H9 (cell line): ENCODE results near the gene SEMA4A. TPM values are rescaled to one million over a fixed set of nuclear protein-coding genes. Genes with fewer than 3 reads are reported as not detected.

Experiments used
- DNase-seq: peaks from one replicate; pipeline ENCODE4 v3.0.0-alpha.2; 2017
- H2AFZ ChIP-seq: one replicate; pipeline ENCODE4 v1.6.1; 2013; ENCODE audit warnings: mild to moderate bottlenecking, low read length, control low read depth, moderate library complexity
- H2AK5ac ChIP-seq: 2 replicates; pipeline ENCODE4 v1.6.1; 2013; ENCODE audit warnings: low read length, control low read depth, mixed read lengths; ENCODE audit not compliant: insufficient read length
- H2BK120ac ChIP-seq: one replicate; pipeline ENCODE4 v1.6.1; 2013; ENCODE audit warnings: low read depth, mild to moderate bottlenecking, low read length, control low read depth, inconsistent platforms; ENCODE audit not compliant: poor library complexity, severe bottlenecking
- H2BK12ac ChIP-seq: 2 replicates; pipeline ENCODE4 v1.6.1; 2013; ENCODE audit warnings: low read length, control low read depth, mixed read lengths, low read depth; ENCODE audit not compliant: insufficient read length
- H2BK15ac ChIP-seq: 2 replicates; pipeline ENCODE4 v1.6.1; 2013; ENCODE audit warnings: low read depth, low read length, control low read depth
- H2BK20ac ChIP-seq: one replicate; pipeline ENCODE4 v1.6.1; 2013; ENCODE audit warnings: low read depth, mild to moderate bottlenecking, low read length, control low read depth, inconsistent platforms; ENCODE audit not compliant: poor library complexity, severe bottlenecking
- H2BK5ac ChIP-seq: 2 replicates; pipeline ENCODE4 v1.6.1; 2013; ENCODE audit warnings: low read length, control low read depth, mixed read lengths; ENCODE audit not compliant: insufficient read length
- H3K14ac ChIP-seq: 2 replicates; pipeline ENCODE4 v1.6.1; 2013; ENCODE audit warnings: low read length, control low read depth; ENCODE audit not compliant: insufficient read depth
- H3K18ac ChIP-seq: 2 replicates; pipeline ENCODE4 v1.6.1; 2013; ENCODE audit warnings: low read depth, mild to moderate bottlenecking, mixed read lengths, low read length, control low read depth; ENCODE audit not compliant: insufficient read length
- H3K23ac ChIP-seq: 2 replicates; pipeline ENCODE4 v1.6.1; 2013; ENCODE audit warnings: low read length, control low read depth, mixed read lengths, low read depth; ENCODE audit not compliant: insufficient read length
- H3K23me2 ChIP-seq: 2 replicates; pipeline ENCODE4 v1.6.1; 2013; ENCODE audit warnings: low read depth, mild to moderate bottlenecking, mixed read lengths, low read length, control low read depth; ENCODE audit not compliant: insufficient read length, poor library complexity, severe bottlenecking
- H3K27ac ChIP-seq: 2 replicates; pipeline ENCODE4 v1.5.1; 2013; ENCODE audit warnings: low read length, control low read depth, mixed read lengths, low read depth; ENCODE audit not compliant: insufficient read length
- H3K27me3 ChIP-seq: 2 replicates; pipeline ENCODE4 v1.6.1; 2013; ENCODE audit warnings: low read length, control low read depth, inconsistent platforms; ENCODE audit not compliant: insufficient read depth
- H3K4ac ChIP-seq: 2 replicates; pipeline ENCODE4 v1.6.1; 2013; ENCODE audit warnings: low read depth, mild to moderate bottlenecking, control low read depth, inconsistent platforms, low read length, moderate library complexity
- H3K4me1 ChIP-seq: 2 replicates; pipeline ENCODE4 v1.6.1; 2013; ENCODE audit warnings: low read length, control low read depth, inconsistent platforms; ENCODE audit not compliant: insufficient read depth
- H3K4me2 ChIP-seq: 2 replicates; pipeline ENCODE4 v1.6.1; 2013; ENCODE audit warnings: low read length, control low read depth, mixed read lengths; ENCODE audit not compliant: insufficient read length, insufficient read depth
- H3K56ac ChIP-seq: 2 replicates; pipeline ENCODE4 v1.6.1; 2013; ENCODE audit warnings: low read depth, mild to moderate bottlenecking, mixed read lengths, low read length, control low read depth; ENCODE audit not compliant: insufficient read length
- H3K79me1 ChIP-seq: 2 replicates; pipeline ENCODE4 v1.6.1; 2013; ENCODE audit warnings: low read depth, mild to moderate bottlenecking, moderate library complexity, low read length, control low read depth, inconsistent platforms; ENCODE audit not compliant: insufficient read depth, poor library complexity, severe bottlenecking
- H3K79me2 ChIP-seq: 2 replicates; pipeline ENCODE4 v1.6.1; 2013; ENCODE audit warnings: low read length, control low read depth, inconsistent platforms; ENCODE audit not compliant: insufficient read depth
- H3K9ac ChIP-seq: 2 replicates; pipeline ENCODE4 v1.6.1; 2013; ENCODE audit warnings: low read length, control low read depth, mixed read lengths; ENCODE audit not compliant: insufficient read length; ENCODE audit errors: extremely low read depth
- H3K9me3 ChIP-seq: one replicate; pipeline ENCODE4 v1.6.1; 2013; ENCODE audit warnings: low read depth, low read length, inconsistent platforms; ENCODE audit not compliant: control insufficient read depth
- H3T11ph ChIP-seq: one replicate; pipeline ENCODE4 v1.6.1; 2013; ENCODE audit warnings: mild to moderate bottlenecking, low read length, control low read depth, inconsistent platforms
- H4K20me1 ChIP-seq: one replicate; pipeline ENCODE4 v1.6.1; 2013; ENCODE audit not compliant: control insufficient read depth, insufficient read length, insufficient read depth
- H4K5ac ChIP-seq: 2 replicates; pipeline ENCODE4 v1.6.1; 2013; ENCODE audit warnings: low read depth, mild to moderate bottlenecking, mixed read lengths, low read length, control low read depth; ENCODE audit not compliant: insufficient read length
- H4K8ac ChIP-seq: replicated peaks from 2 replicates; pipeline ENCODE4 v1.6.1; 2013; ENCODE audit warnings: low read length, control low read depth, mixed read lengths, low read depth; ENCODE audit not compliant: insufficient read length
- H4K91ac ChIP-seq: 2 replicates; pipeline ENCODE4 v1.6.1; 2013; ENCODE audit warnings: low read depth, mild to moderate bottlenecking, moderate library complexity, mixed read lengths, low read length, control low read depth; ENCODE audit not compliant: insufficient read length
- H3K27ac Mint-ChIP-seq, 3 experiments: 2 replicates in 2 of 3; 3 replicates in 1 of 3; pipeline ENCODE4 v1.8.0; 2020 to 2021; ENCODE audit warnings: mixed read lengths in 3 of 3, mild to moderate bottlenecking in 1 of 3, moderate library complexity in 1 of 3
- H3K27me3 Mint-ChIP-seq: 2 replicates; pipeline ENCODE4 v1.8.0; 2021; ENCODE audit warnings: low read depth, mild to moderate bottlenecking, moderate library complexity, mixed read lengths
- H3K36me3 Mint-ChIP-seq, 3 experiments: 2 replicates in 2 of 3; 3 replicates in 1 of 3; pipeline ENCODE4 v1.8.0; 2020 to 2021; ENCODE audit warnings: low read depth in 3 of 3, mixed read lengths in 3 of 3; ENCODE audit not compliant: insufficient read depth in 1 of 3
- H3K4me1 Mint-ChIP-seq, 2 experiments: 2 replicates each; pipeline ENCODE4 v1.8.0; 2020; ENCODE audit warnings: mixed read lengths in 2 of 2
- H3K4me3 Mint-ChIP-seq, 2 experiments: 2 replicates in 1 of 2; 3 replicates in 1 of 2; pipeline ENCODE4 v1.8.0; 2020 to 2021; ENCODE audit warnings: mild to moderate bottlenecking in 2 of 2, mixed read lengths in 2 of 2, moderate library complexity in 1 of 2
- H3K9me3 Mint-ChIP-seq, 2 experiments: 2 replicates in 1 of 2; 3 replicates in 1 of 2; pipeline ENCODE4 v1.8.0; 2020; ENCODE audit warnings: mild to moderate bottlenecking in 2 of 2, mixed read lengths in 2 of 2, moderate library complexity in 1 of 2
- WGBS: extraction: QIAGEN DNeasy Blood & Tissue Kit; methylation state at CpG from one replicate; pipeline ENCODE4 v1.1.7; 2013; ENCODE audit warnings: missing lambda C conversion rate, low lambda C conversion rate, mixed read lengths; ENCODE audit not compliant: insufficient read length; ENCODE audit errors: extremely low coverage; 5-methylcytosine and 5-hydroxymethylcytosine counted together
- total RNA-seq: library from RNA; stranded (reverse); gene quantifications from 2 replicates; pipeline ENCODE4 v1.2.1, GENCODE V29; 2021
- TF ChIP-seq, protein P1 (sequence below): fragments of 200-600 bp; sonication (generic); conservative IDR thresholded peaks from 3 replicates; pipeline ENCODE4 v1.8.0; 2021; ENCODE audit warnings: antibody characterized with exemption, mild to moderate bottlenecking

SEMA4A gene
- total RNA-seq, 1 experiment from 2014 or later: 11.1 TPM

DNA sequence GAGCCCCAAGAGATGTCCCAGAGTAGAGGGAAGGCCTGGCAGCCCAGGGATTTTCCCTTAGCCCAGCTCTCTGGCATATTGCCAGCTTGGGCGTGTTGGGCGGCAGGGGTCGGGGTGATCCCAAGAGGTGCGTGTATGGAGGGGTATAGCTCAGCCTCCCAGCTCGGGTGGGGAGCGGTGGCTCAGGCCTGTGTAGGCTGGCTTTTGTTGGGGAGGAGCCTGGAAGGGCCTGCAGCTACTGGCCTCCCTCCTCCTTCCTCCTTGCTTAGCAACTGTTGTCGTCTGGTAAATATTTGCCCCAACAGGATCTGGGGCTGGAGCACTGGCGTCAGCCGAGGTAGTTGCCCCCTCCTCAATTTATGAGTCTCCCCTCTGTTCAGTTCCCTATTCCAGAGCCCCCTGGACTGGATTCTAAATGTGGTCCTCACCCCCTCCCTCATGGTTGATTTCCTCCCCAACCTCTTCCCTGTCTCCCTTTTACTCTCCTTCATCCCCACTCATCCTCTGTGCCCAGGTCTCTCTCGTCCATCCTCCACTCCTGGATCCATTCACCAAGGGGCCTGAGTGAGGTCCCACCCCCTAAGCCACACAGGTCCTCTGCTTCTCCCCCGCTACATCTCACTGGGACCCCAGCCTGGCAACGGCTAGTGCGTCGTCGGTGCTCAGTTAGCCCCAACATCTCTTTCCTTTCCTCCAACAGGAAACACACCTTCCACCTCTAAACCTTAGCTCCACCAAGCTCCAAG is 49.1 kb upstream of the SEMA4A start:
- Histone ChIP-seq H2BK5ac (no peak overlapping the region), H4K5ac (peak overlapping the region; percentile 63), H3K4me1 (peaks cover 14% of the 10 kb centered on the region; the same call in 1 of the 2 replicates), H3K4me2 (peak overlapping the region; percentile 63), H3K4ac (peak overlapping the region; percentile 97), H3K23ac (no peak overlapping the region), H3K27ac (peak overlapping the region; percentile 26), H2AFZ (no peak overlapping the region), H4K8ac (peak overlapping the region; percentile 84), H3K23me2 (peaks cover 5% of the 10 kb centered on the region), H2BK15ac (no peak overlapping the region), H3K14ac (peak overlapping the region; percentile 97), H3K9me3 (no peaks in the 10 kb centered on the region), H3K56ac (no peak overlapping the region), H2BK120ac (peak overlapping the region; percentile 91), H2AK5ac (peak overlapping the region; percentile 99), H4K91ac (peak overlapping the region; percentile 98), H3K79me1 (no peaks in the 10 kb centered on the region), H4K20me1 (peaks cover 2% of the 10 kb centered on the region), H3K79me2 (no peaks in the 10 kb centered on the region), H3K27me3 (no peaks in the 10 kb centered on the region), H3T11ph (no peak overlapping the region), H2BK12ac (peak overlapping the region; percentile 98), H2BK20ac (peak overlapping the region; percentile 50), H3K9ac (peak overlapping the region; percentile 2), H3K18ac (peak overlapping the region; percentile 97)
- TF ChIP-seq, protein P1, sequence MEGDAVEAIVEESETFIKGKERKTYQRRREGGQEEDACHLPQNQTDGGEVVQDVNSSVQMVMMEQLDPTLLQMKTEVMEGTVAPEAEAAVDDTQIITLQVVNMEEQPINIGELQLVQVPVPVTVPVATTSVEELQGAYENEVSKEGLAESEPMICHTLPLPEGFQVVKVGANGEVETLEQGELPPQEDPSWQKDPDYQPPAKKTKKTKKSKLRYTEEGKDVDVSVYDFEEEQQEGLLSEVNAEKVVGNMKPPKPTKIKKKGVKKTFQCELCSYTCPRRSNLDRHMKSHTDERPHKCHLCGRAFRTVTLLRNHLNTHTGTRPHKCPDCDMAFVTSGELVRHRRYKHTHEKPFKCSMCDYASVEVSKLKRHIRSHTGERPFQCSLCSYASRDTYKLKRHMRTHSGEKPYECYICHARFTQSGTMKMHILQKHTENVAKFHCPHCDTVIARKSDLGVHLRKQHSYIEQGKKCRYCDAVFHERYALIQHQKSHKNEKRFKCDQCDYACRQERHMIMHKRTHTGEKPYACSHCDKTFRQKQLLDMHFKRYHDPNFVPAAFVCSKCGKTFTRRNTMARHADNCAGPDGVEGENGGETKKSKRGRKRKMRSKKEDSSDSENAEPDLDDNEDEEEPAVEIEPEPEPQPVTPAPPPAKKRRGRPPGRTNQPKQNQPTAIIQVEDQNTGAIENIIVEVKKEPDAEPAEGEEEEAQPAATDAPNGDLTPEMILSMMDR: no peak
- no peaks in the 10 kb centered on the region; a peak in 2 of 5 replicates for H3K9me3 Mint-ChIP-seq
- H3K4me1 Mint-ChIP-seq: peaks cover 54 to 64% of the 10 kb centered on the region in 2 experiments
- H3K36me3 Mint-ChIP-seq: peaks cover 0 to 2% (median under 1%) of the 10 kb centered on the region in 3 experiments; a peak in 4 of 7 replicates
- peak; percentile 69 for DNase-seq
- H3K27me3 Mint-ChIP-seq: 0 out of 2 replicates have a peak, but pooled peaks cover under 1% of the 10 kb centered on the region
- peak overlapping the region; percentile 31 to 97 (median 71) for H3K27ac Mint-ChIP-seq
- peak overlapping the region in 1 of 2 experiments; percentile 59; a peak in 3 of 5 replicates for H3K4me3 Mint-ChIP-seq
- no CpG with 5 or more reads among the region's 15 CpGs for WGBS
